ENCODE results near the gene NDUFA13.

GRCh38 chr19:19550972-19551852, 35.2 kb downstream of the NDUFA13 start:
- TF ChIP-seq YY1 (IDR thresholded peaks at IDR 0.05; ENCODE audit: insufficient read depth, insufficient read length): no peak
- TF ChIP-seq SUZ12 (IDR thresholded peaks at IDR 0.05; ENCODE audit: extremely low read depth, insufficient read depth, insufficient read length): no peak
- TF ChIP-seq ZNF274 (IDR thresholded peaks at IDR 0.05; ENCODE audit: low read depth, low read length): no peak

Data from NT2/D1 (cell line).